OCI-LY3 (cell line): ENCODE measurements around the gene CAPN15.
A peak's percentile ranks its signal among the peaks of the same experiment; 100 is the strongest.

Experiments
- H2AFZ ChIP-seq: fragments of 200-600, 300-600 bp; shearing (Covaris generic); 2 replicates; pipeline ENCODE4 v1.6.0; 2014; ENCODE audit warnings: antibody characterized with exemption, low read depth, low read length
- H3K27ac ChIP-seq: fragments of 200-600, 300-600 bp; sonication (generic); 2 replicates; pipeline ENCODE4 v1.5.1; 2014; ENCODE audit warnings: mild to moderate bottlenecking, low read length, moderate library complexity, mixed read lengths
- H3K27me3 ChIP-seq: fragments of 200-600, 300-600 bp; sonication (generic); 2 replicates; pipeline ENCODE4 v1.6.1; 2014; ENCODE audit warnings: low read depth, low read length, mixed read lengths
- H3K36me3 ChIP-seq: fragments of 200-600, 300-600 bp; sonication (generic); replicated peaks from 2 replicates; pipeline ENCODE3; 2014; ENCODE audit warnings: low read depth, low read length, mixed read lengths
- H3K4me1 ChIP-seq: fragments of 300-600, 200-600 bp; sonication (generic); 2 replicates; pipeline ENCODE4 v1.6.1; 2014; ENCODE audit warnings: low read length, mixed read lengths
- H3K4me2 ChIP-seq: fragments of 200-600, 300-600 bp; sonication (generic); 2 replicates; pipeline ENCODE4 v1.6.1; 2014; ENCODE audit warnings: low read length, mixed read lengths
- H3K4me3 ChIP-seq: fragments of 300-600, 200-600 bp; sonication (generic); 2 replicates; pipeline ENCODE4 v1.5.1; 2014; ENCODE audit warnings: antibody characterized with exemption, mild to moderate bottlenecking, low read length, moderate library complexity
- H3K79me2 ChIP-seq: fragments of 300-600, 200-600 bp; shearing (Covaris generic); 2 replicates; pipeline ENCODE4 v1.6.1; 2014; ENCODE audit warnings: mild to moderate bottlenecking, low read length, mixed read lengths
- H3K9ac ChIP-seq: fragments of 300-600, 200-600 bp; shearing (Covaris generic); 2 replicates; pipeline ENCODE4 v1.6.0; 2014; ENCODE audit warnings: mild to moderate bottlenecking, low read length, moderate library complexity
- H3K9me3 ChIP-seq: fragments of 200-600, 300-600 bp; shearing (Covaris generic); 2 replicates; pipeline ENCODE4 v1.6.1; 2014; ENCODE audit warnings: low read length, mixed read lengths; ENCODE audit not compliant: insufficient read depth
- H4K20me1 ChIP-seq: fragments of 200-600, 300-600 bp; sonication (generic); 2 replicates; pipeline ENCODE4 v1.6.1; 2016; ENCODE audit warnings: low read length, mixed read lengths; ENCODE audit not compliant: insufficient read depth
- CTCF ChIP-seq: fragments of 200-600, 300-600 bp; sonication (generic); IDR thresholded peaks from 2 replicates; pipeline ENCODE4 v1.5.1; 2014; ENCODE audit warnings: antibody characterized with exemption, low read length, low read depth
- EZH2phosphoT487 ChIP-seq: fragments of 200-600 bp; shearing (Covaris generic); IDR thresholded peaks from 2 replicates; pipeline ENCODE4 v1.6.1; 2018; ENCODE audit warnings: antibody characterized with exemption, mixed run types, low read depth

The CAPN15 gene

GRCh38 chr16:590815-591200 is 63.3 kb downstream of the CAPN15 start:
- Histone ChIP-seq H3K4me3 (peak overlapping the region; percentile 95), H3K27ac (no peak overlapping the region), H3K36me3 (peaks cover 4% of the 10 kb centered on the region), H3K4me2 (peak overlapping the region; percentile 100), H3K4me1 (peaks cover 14% of the 10 kb centered on the region), H3K79me2 (peaks cover 27% of the 10 kb centered on the region), H2AFZ (no peak overlapping the region), H3K9me3 (no peaks in the 10 kb centered on the region), H4K20me1 (peaks cover 12% of the 10 kb centered on the region; the same call in 1 of the 2 replicates), H3K27me3 (no peaks in the 10 kb centered on the region), H3K9ac (peak overlapping the region; percentile 85)
- TF ChIP-seq EZH2phosphoT487 (no peak), CTCF (no peak)

GRCh38 chr16:591231-591630 is 63.7 kb downstream of the CAPN15 start:
- no peaks in the 10 kb centered on the region for H3K9me3 ChIP-seq
- peaks cover 14% of the 10 kb centered on the region for H3K4me1 ChIP-seq
- no peaks in the 10 kb centered on the region for H3K27me3 ChIP-seq
- no peak overlapping the region for H2AFZ ChIP-seq
- peaks cover 27% of the 10 kb centered on the region for H3K79me2 ChIP-seq
- peaks cover 4% of the 10 kb centered on the region for H3K36me3 ChIP-seq
- peak overlapping the region; percentile 100 for H3K4me2 ChIP-seq
- no peak overlapping the region for H3K27ac ChIP-seq
- no peak overlapping the region for H3K9ac ChIP-seq
- H4K20me1 ChIP-seq, result peaks cover 12% of the 10 kb centered on the region; the same call in 1 of the 2 replicates
- H3K4me3 ChIP-seq, result peak overlapping the region; percentile 95
- TF ChIP-seq EZH2phosphoT487 (no peak), CTCF (no peak)

- Histone ChIP-seq H3K27me3 (no peaks in the 10 kb centered on the region), H3K9ac (no peak overlapping the region), H3K4me3 (no peak overlapping the region), H3K79me2 (peaks cover 26% of the 10 kb centered on the region), H3K4me1 (peaks cover 14% of the 10 kb centered on the region), H3K27ac (no peak overlapping the region), H4K20me1 (peaks cover 12% of the 10 kb centered on the region; the same call in 1 of the 2 replicates), H3K9me3 (no peaks in the 10 kb centered on the region), H3K4me2 (no peak overlapping the region), H3K36me3 (peaks cover 4% of the 10 kb centered on the region), H2AFZ (no peak overlapping the region)
- TF ChIP-seq EZH2phosphoT487 (no peak), CTCF (no peak)
Measured at GRCh38 chr16:591892-592517, 64.5 kb downstream of the CAPN15 start.

GRCh38 chr16:592518-593306 is 65.2 kb downstream of the CAPN15 start:
- Histone ChIP-seq H4K20me1 (peaks cover 12% of the 10 kb centered on the region; the same call in 1 of the 2 replicates), H3K9me3 (no peaks in the 10 kb centered on the region), H3K79me2 (peaks cover 19% of the 10 kb centered on the region), H2AFZ (no peak overlapping the region), H3K4me2 (no peak overlapping the region), H3K4me3 (no peak overlapping the region), H3K9ac (no peak overlapping the region), H3K27ac (no peak overlapping the region), H3K27me3 (no peaks in the 10 kb centered on the region), H3K4me1 (peaks cover 9% of the 10 kb centered on the region), H3K36me3 (no peaks in the 10 kb centered on the region)
- TF ChIP-seq EZH2phosphoT487 (no peak), CTCF (no peak)
